DOHH2 (cell line): ENCODE measurements around the gene AZIN2.

ENCODE experiments used
- EZH2phosphoT487 ChIP-seq: fragments of 200-600 bp; sonication (generic); IDR thresholded peaks from 2 replicates; pipeline ENCODE4 v1.6.1; 2017; ENCODE audit warnings: borderline replicate concordance, mild to moderate bottlenecking, antibody characterized with exemption, low read length, moderate library complexity, mixed read lengths
- TF ChIP-seq, protein P1 (sequence below): fragments of 200-600 bp; sonication (generic); IDR thresholded peaks from one replicate; pipeline ENCODE4 v1.5.1; 2014; ENCODE audit warnings: antibody characterized with exemption, mild to moderate bottlenecking, low read depth, low read length; ENCODE audit not compliant: poor library complexity, severe bottlenecking

DNA sequence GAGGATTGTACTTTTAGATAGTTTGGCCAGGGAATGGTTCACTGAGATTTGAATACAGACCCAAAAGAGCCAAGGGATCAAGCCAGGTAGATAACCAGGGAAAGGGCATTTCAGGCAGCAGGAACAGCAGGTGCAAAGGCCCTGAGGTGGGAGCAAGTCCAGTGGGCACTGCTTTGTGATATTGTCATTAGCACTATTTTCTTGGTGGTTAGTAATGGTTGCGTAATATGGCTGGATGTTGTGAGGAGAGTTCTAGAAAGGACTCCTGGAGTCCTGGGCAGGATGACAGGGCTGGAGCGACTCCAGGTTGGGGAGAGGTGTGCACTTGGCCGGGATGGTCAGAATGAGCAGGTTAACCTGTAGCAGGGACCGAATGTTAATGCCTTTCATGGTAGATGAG, 4.4 kb downstream of the AZIN2 start:
- TF ChIP-seq, protein P1, sequence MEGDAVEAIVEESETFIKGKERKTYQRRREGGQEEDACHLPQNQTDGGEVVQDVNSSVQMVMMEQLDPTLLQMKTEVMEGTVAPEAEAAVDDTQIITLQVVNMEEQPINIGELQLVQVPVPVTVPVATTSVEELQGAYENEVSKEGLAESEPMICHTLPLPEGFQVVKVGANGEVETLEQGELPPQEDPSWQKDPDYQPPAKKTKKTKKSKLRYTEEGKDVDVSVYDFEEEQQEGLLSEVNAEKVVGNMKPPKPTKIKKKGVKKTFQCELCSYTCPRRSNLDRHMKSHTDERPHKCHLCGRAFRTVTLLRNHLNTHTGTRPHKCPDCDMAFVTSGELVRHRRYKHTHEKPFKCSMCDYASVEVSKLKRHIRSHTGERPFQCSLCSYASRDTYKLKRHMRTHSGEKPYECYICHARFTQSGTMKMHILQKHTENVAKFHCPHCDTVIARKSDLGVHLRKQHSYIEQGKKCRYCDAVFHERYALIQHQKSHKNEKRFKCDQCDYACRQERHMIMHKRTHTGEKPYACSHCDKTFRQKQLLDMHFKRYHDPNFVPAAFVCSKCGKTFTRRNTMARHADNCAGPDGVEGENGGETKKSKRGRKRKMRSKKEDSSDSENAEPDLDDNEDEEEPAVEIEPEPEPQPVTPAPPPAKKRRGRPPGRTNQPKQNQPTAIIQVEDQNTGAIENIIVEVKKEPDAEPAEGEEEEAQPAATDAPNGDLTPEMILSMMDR, result no peak
- TF ChIP-seq EZH2phosphoT487, result no peak
